Stimulated activated CD8-positive, alpha-beta memory T cell treated with anti-CD3 and anti-CD28 coated beads, Interleukin-2, amount 100 ng/mL, for 1 hour (primary cell): ENCODE data around the gene SP4.

ENCODE experiments used
- DNase-seq, 2 donors: peaks; one replicate each; pipeline ENCODE4 v3.0.0-alpha.2; 2020; ENCODE audit warnings: low read depth in 2 of 2

SP4 gene

GRCh38 chr7:21443149-21443841, 15.4 kb downstream of the SP4 start:
- no peak for DNase-seq

DNA sequence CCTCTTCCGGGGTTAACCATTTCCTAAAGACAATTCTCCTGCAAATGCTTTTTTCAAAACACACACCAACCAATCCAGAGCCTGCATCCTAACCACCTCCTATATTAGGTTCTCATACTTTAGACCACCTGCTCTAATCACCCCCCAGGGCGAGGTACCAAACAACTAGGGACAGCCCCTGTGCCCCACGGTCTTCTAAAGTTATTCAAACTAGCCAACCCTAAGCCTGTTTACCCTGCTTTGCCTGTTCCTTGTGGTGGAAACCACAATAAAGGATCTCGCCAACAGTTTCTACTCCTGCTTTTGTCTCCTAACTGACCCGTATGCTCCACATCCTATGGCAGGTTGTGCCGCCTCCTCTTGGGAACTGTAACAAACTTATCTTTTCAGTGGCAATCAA, 21.1 kb downstream of the SP4 start:
- DNase-seq, result no peak

DNA sequence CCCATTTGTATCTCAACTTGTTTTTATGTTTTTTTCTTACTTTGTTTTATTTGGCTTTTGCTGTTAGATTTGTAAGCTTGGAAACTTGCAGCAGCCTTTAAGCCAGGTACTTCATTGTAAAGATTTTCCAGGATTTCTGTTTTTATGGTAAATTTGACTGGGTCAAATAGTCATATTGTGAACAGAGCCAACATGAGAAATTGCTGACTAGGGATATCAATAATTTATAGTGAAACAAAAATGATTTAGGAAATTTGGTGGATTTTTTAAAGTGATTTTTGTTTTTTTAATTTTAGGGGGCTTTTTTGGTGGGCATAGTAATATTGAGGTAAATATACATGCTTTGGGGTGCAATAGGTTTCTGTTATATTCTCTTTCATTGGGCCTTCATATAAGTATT, 22.2 kb downstream of the SP4 start:
- DNase-seq, result no peak

DNA sequence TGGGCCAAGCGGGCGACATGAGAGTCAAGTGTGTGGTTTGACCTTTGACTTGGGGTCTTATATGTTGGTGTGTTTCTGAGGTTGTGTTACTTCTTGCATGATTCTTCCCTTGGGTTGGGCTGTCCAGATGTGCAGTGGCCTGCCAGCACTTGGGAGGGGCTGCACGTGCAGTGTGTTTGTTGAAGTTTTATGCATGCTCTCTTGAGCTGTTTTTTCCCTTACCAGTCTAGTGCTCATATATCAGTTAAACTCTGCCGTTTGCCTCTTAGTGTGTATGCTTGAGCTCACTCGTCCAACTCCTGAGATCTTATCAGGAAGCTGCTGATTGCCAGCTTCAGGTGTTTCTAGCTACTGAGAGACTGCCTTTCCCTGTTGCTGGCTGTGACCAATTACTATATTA, 23.1 kb downstream of the SP4 start:
- no peak for DNase-seq

GRCh38 chr7:21454182-21454581, 26.3 kb downstream of the SP4 start:
- no peak for DNase-seq

- no peak for DNase-seq
Measured at GRCh38 chr7:21454906-21455305, 27.0 kb downstream of the SP4 start.

- DNase-seq, result no peak
Measured at GRCh38 chr7:21461282-21461681, 33.4 kb downstream of the SP4 start.

- DNase-seq, result no peak
Measured at GRCh38 chr7:21462081-21462480, 34.2 kb downstream of the SP4 start.

GRCh38 chr7:21463524-21463923, 35.6 kb downstream of the SP4 start:
- no peak for DNase-seq

GRCh38 chr7:21468969-21469368, 41.1 kb downstream of the SP4 start:
- no peak for DNase-seq

DNA sequence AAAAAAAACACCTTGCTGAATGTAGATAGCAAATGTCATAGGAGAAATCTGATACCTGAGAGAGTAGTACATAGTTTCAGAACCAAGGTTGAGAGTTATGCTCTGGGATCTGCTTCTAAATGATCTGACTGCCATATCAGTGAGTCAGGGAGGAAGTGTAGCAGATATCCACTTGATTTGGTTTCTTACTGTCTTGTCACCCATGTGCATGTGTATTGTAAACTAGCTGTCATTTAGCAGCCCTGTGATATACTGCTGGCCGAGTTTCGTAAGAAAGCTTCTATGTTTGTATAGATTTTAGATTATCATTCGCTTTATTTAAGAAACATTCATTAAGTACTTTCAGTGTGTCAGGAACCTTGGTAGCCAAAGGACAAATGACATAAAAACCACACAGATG, 42.0 kb downstream of the SP4 start:
- no peak for DNase-seq

DNA sequence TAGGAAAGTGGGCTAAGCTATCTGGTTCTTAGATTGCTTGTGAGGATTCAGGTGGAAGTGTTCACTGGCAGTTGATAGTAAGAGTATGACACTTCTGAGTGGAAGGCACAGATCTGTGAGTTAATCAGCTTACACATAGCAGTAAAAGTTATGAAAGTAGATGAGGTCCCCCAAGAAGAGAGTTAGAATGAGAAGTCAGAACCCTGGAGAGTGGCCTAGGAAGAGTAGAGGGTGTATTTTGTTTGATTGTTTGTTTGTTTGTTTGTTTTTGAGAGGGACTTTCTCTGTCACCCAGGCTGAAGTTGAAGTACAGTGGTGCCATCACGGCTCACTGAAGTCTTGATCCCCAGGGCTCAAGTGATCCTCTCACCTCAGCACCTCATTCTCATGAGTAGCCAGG, 44.1 kb downstream of the SP4 start:
- no peak for DNase-seq

GRCh38 chr7:21476429-21476828, 48.5 kb downstream of the SP4 start:
- no peak for DNase-seq

- no peak for DNase-seq
Measured at GRCh38 chr7:21480693-21481403, 53.0 kb downstream of the SP4 start.

DNA sequence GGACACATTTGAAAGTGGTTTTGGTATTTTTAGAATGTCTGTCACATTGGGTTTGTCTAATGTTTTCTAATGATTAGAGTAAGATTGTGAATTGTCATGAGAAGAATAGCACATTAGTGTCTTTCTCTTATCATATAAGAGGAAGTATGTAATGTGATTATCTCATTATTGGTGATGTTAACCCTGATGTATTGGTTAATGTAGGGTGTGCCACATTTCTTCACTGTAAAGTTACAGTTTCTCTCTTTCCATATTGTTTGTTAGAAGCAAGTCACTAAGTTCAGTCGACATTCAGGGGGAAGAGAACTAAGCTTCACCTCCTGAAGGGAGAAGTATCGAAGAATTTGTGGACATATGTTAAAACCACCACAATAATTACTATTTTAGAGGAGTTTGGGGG, 58.6 kb downstream of the SP4 start:
- DNase-seq, result no peak

DNA sequence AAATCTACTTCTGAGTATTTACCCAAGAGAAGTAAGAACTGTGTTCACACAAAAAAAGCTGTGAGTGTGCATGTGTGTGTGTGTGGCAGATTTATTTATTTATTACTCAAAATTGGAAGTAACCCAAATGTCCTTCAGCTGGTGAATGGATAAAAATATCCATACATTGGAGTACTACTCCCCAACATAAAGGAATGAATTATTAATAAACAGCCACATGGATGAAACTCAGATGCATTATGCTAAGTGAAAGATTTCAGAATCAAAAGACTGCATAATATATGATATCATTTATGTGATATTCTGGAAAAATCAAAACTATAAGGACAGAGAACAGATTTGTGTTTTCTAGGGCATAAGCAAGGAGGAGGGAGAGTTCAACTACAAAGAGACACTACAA, 67.8 kb downstream of the SP4 start:
- no peak for DNase-seq

GRCh38 chr7:21497072-21497471, 69.2 kb downstream of the SP4 start:
- DNase-seq, result no peak

DNA sequence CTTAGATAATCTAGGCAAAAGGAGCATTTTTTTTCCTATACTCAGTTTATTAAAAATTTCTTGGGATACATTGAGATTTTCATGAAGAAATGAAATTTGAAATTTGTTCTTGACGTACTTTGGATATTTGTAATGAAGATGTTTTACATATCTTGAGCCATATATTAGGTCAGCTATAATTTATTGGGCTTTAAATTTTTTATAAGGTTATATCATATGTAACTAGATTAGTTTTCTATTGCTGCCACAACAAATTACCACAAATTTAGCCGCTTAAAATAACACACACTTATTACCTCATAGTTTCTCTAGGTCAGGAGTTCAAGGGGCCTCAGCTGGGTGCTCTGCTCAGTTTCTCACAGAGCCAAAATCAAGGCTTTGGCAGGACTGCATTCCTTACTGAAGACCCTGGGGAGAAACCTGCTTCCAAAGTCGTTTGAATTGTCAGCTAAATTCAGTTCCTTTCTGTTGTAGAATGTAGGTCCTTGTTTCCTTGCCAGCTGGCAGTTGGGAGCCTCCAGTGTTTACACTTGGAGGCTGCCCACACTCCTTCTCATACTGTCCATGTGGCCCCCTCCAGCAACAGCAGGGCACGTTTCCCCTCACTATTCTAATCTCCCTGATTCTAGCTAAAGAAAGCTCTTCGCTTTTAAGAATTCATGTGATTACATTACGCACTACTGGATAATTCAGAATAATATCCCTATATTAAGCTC, 72.4 kb downstream of the SP4 start:
- DNase-seq, result no peak

DNA sequence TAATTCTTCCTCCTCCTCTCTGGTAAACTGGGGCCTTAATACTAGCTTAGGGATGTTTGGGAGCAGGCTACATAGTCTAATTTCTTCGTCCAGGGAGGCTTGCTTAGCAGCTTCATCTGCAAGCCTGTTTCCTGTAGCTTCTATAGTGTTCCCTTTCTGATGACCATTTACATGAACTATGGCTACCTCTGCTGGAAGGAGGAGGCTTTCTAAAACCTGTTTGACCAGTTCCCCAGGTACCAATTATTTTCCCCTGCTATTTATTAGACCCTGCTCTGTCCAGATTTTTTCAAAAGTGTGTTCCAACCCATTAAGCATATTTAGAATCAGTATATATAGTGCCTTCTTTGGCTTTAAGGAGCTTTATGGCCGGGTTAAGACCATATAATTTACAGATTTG, 76.1 kb downstream of the SP4 start:
- no peak for DNase-seq

DNA sequence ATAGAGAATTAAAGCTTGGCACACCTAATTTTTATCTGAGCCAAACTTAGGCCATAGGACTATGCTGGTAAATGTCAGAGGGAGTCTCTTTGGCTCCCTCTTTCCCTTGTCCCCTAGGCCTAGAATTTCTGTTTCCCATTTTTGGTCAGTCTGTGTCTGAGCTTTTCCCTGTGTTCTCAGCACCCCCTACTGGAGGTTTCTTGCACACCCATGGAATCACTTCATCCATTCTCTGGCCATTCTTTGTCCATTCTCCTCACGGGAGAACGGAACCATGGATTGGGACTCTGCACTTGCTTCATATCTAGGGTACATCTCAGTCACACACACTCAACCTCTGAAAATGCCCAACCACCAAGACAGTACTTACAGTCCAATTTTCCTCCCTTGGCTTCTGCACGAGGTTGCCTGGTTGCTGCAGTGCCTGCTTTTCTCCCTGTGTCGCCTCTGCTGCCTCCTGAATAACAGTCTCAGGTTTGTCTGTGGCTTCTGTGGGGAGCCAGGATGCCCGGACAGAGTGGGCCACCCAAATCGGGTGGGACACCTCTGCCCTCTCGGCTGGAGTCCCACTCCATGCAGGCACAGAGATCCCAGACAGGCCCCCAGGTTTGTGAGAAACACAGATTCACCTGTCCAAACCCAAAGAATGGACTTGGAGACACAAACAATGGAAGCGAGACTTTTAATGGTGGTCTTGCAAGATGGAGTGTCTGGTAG, 79.9 kb downstream of the SP4 start:
- DNase-seq, result no peak

- no peak for DNase-seq
Measured at GRCh38 chr7:21508538-21508937, 80.7 kb downstream of the SP4 start.

GRCh38 chr7:21514062-21514461, 86.2 kb downstream of the SP4 start:
- DNase-seq, result no peak
